Loucy (cell line): ENCODE data around the gene C1QTNF1.

Source experiments
- EZH2phosphoT487 ChIP-seq: fragments of 200-600 bp; IDR thresholded peaks from 2 replicates; pipeline ENCODE4 v1.6.1; 2018; ENCODE audit warnings: antibody characterized with exemption, mild to moderate bottlenecking, moderate library complexity, borderline replicate concordance
- TF ChIP-seq, protein P1 (sequence below): fragments of 200-600 bp; sonication (generic); conservative IDR thresholded peaks from 2 replicates; pipeline ENCODE4 v1.5.1; 2014; ENCODE audit warnings: mild to moderate bottlenecking, antibody characterized with exemption, low read length

GRCh38 chr17:79036596-79036995 lies 12.6 kb downstream of the C1QTNF1 start:
- TF ChIP-seq, protein P1, sequence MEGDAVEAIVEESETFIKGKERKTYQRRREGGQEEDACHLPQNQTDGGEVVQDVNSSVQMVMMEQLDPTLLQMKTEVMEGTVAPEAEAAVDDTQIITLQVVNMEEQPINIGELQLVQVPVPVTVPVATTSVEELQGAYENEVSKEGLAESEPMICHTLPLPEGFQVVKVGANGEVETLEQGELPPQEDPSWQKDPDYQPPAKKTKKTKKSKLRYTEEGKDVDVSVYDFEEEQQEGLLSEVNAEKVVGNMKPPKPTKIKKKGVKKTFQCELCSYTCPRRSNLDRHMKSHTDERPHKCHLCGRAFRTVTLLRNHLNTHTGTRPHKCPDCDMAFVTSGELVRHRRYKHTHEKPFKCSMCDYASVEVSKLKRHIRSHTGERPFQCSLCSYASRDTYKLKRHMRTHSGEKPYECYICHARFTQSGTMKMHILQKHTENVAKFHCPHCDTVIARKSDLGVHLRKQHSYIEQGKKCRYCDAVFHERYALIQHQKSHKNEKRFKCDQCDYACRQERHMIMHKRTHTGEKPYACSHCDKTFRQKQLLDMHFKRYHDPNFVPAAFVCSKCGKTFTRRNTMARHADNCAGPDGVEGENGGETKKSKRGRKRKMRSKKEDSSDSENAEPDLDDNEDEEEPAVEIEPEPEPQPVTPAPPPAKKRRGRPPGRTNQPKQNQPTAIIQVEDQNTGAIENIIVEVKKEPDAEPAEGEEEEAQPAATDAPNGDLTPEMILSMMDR: no peak
- no peak for TF ChIP-seq EZH2phosphoT487
